Right atrium auricular region (tissue), 2 donors: ENCODE data around the gene IFITM10. TPM values are rescaled to one million over a fixed set of nuclear protein-coding genes. Genes with fewer than 3 reads are reported as not detected.

Source experiments
- DNase-seq: peaks from one replicate; pipeline ENCODE4 v3.0.0-alpha.2; 2019; ENCODE audit warnings: low spot score
- H3K27ac ChIP-seq, 2 donors: fragments of 200-600 bp; sonication (generic); 1 replicate in 1 of 2; 2 replicates in 1 of 2; pipeline ENCODE4 v1.5.1; 2016 to 2019
- H3K27me3 ChIP-seq, 2 donors: fragments of 200-600 bp; sonication (generic); one replicate each; pipeline versions ENCODE4 v1.5.1 to v1.6.0; 2017 to 2019
- H3K36me3 ChIP-seq: fragments of 200-600 bp; sonication (generic); one replicate; pipeline ENCODE4 v1.5.1; 2016
- H3K4me1 ChIP-seq, 2 donors: fragments of 200-600 bp; sonication (generic); one replicate each; pipeline versions ENCODE4 v1.5.1 to v1.6.0; 2017 to 2019
- H3K4me3 ChIP-seq, 2 donors: fragments of 200-600 bp; sonication (generic); 1 replicate in 1 of 2; 2 replicates in 1 of 2; pipeline ENCODE4 v1.5.1; 2017 to 2019; ENCODE audit warnings: mild to moderate bottlenecking in 1 of 2, moderate library complexity in 1 of 2
- H3K9me3 ChIP-seq, 2 donors: fragments of 200-600 bp; sonication (generic); one replicate each; pipeline ENCODE4 v1.5.1; 2019
- CTCF ChIP-seq, 2 donors: fragments of 200-600 bp; sonication (generic); IDR thresholded peaks; one replicate each; pipeline ENCODE4 v1.5.1; 2019; ENCODE audit warnings: antibody characterized with exemption in 2 of 2
- total RNA-seq, 2 donors: library from RNA; depleted of rRNA; stranded (reverse); fragments of >200 nt; gene quantifications; one replicate each; pipeline ENCODE4 v1.1.0, GENCODE V29; 2016

IFITM10 gene
- total RNA-seq, 2 donors from 2014 or later = 0.37 to 0.47 TPM

GRCh38 chr11:1761857-1762536 lies 11.6 kb upstream of the IFITM10 start:
- no peak for TF ChIP-seq CTCF (IDR thresholded peaks at IDR 0.05)
- Histone ChIP-seq H3K4me1 (peaks cover 6 to 68% of the 10 kb centered on the region in 2 donors), H3K4me3 (peak overlapping the region; percentile 98 to 99), H3K27ac (peak overlapping the region; percentile 98 to 99), H3K27me3 (no peaks in the 10 kb centered on the region), H3K36me3 (peaks cover 39% of the 10 kb centered on the region), H3K9me3 (no peaks in the 10 kb centered on the region)
- DNase-seq = no peak

- DNase-seq = no peak
- no peak for TF ChIP-seq CTCF (IDR thresholded peaks at IDR 0.05)
- H3K9me3 ChIP-seq = no peaks in the 10 kb centered on the region
- peak overlapping the region in 1 of 2 donors; percentile 99 for H3K4me3 ChIP-seq
- peak overlapping the region; percentile 98 to 99 for H3K27ac ChIP-seq
- no peaks in the 10 kb centered on the region for H3K27me3 ChIP-seq
- H3K4me1 ChIP-seq = peaks cover 6 to 76% of the 10 kb centered on the region in 2 donors
- H3K36me3 ChIP-seq = peaks cover 45% of the 10 kb centered on the region
Measured at GRCh38 chr11:1761110-1761856, 10.9 kb upstream of the IFITM10 start.

GRCh38 chr11:1760351-1761109 lies 10.1 kb upstream of the IFITM10 start:
- Histone ChIP-seq H3K9me3 (no peaks in the 10 kb centered on the region), H3K36me3 (peaks cover 46% of the 10 kb centered on the region), H3K4me3 (peak overlapping the region in 1 of 2 donors; percentile 12), H3K4me1 (peaks cover 6 to 83% of the 10 kb centered on the region in 2 donors), H3K27me3 (no peaks in the 10 kb centered on the region), H3K27ac (peak overlapping the region; percentile 98 to 99)
- TF ChIP-seq CTCF (IDR thresholded peaks at IDR 0.05) = no peak
- peak; percentile 95 for DNase-seq

- DNase-seq = no peak
- no peaks in the 10 kb centered on the region for H3K27me3 ChIP-seq
- peaks cover 6 to 90% of the 10 kb centered on the region in 2 donors for H3K4me1 ChIP-seq
- no peaks in the 10 kb centered on the region for H3K9me3 ChIP-seq
- peaks cover 53% of the 10 kb centered on the region for H3K36me3 ChIP-seq
- peak overlapping the region; percentile 98 to 99 for H3K27ac ChIP-seq
- H3K4me3 ChIP-seq = peak overlapping the region in 1 of 2 donors; percentile 12
- no peak for TF ChIP-seq CTCF (IDR thresholded peaks at IDR 0.05)
Measured at GRCh38 chr11:1759851-1760220, 9.4 kb upstream of the IFITM10 start.

- no peak for TF ChIP-seq CTCF (IDR thresholded peaks at IDR 0.05)
- H3K36me3 ChIP-seq = peaks cover 58% of the 10 kb centered on the region
- peaks cover 6 to 89% of the 10 kb centered on the region in 2 donors for H3K4me1 ChIP-seq
- H3K9me3 ChIP-seq = no peaks in the 10 kb centered on the region
- DNase-seq = no peak
- peak overlapping the region; percentile 98 to 99 for H3K27ac ChIP-seq
- no peaks in the 10 kb centered on the region for H3K27me3 ChIP-seq
- H3K4me3 ChIP-seq = peak overlapping the region in 1 of 2 donors; percentile 12
Measured at GRCh38 chr11:1759151-1759850, 8.9 kb upstream of the IFITM10 start.
